ENCODE measurements around the gene OR6F1.
"Not testable (repeated sequence)": the region's sequence is repeated elsewhere in the genome, so short reads cannot be mapped to it uniquely, and the experiment has no call there.

The OR6F1 gene

DNA sequence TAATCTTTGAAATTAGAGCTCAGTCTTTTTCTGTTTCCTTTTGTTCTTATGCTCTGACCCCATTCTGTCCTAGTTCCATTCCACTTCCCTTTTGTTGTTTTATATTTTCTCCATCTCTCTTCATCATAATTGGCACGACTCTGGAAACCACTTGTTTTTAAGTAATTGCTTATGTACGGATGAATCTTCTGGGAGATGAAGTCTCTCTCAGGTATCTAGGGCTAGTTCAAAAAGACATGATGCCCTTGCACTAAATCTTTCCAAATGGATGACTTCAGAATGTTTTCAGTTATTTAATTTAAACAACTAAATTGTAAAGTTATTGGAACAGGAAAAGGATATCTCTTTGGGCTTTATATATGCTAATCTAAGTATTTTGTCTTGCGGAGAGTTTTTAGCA is at the start of gene OR6F1:
OR6F1 (minus strand) TSS at position 101 of the 400 bp plus-strand sequence. CDS start 3,891 bp downstream, outside the sequence.
- TF ChIP-seq CTCF (IDR thresholded peaks at IDR 0.05; ENCODE audit: control insufficient read depth, insufficient read depth, low read depth, low read length, missing control alignments): no peak
- no peak for DNase-seq (ENCODE audit: low read depth)
- no peak within 1 kb of the TSS for H3K4me3 ChIP-seq (ENCODE audit: control insufficient read depth, low read depth, low read length)

DNA sequence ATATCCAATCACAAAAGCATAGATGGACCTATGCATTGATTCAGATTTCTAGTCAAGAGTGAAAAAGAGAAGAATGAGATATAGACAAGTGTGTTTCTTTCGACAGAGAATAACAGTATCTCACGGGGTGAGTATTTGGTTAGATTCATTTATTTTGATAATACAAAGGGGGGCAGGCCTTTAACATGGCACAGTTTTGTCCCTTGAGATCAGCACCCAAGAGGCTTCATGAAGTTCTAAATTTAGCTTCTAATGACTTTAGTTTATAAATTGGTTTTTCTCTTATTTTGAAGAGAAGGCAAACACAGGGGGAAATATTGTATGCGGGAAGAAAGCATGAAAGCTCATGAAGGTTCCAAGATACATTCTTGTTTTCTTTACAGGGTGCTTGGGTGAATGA is 44.0 kb upstream of the OR6F1 start, which contains the start of gene OR1C1:
OR1C1 (minus strand) TSS at position 101 of the 400 bp plus-strand sequence. CDS start 2,150 bp downstream, outside the sequence.
- TF ChIP-seq CTCF (IDR thresholded peaks at IDR 0.05; ENCODE audit: control insufficient read depth, insufficient read depth, low read depth, low read length, missing control alignments): no peak

DNA sequence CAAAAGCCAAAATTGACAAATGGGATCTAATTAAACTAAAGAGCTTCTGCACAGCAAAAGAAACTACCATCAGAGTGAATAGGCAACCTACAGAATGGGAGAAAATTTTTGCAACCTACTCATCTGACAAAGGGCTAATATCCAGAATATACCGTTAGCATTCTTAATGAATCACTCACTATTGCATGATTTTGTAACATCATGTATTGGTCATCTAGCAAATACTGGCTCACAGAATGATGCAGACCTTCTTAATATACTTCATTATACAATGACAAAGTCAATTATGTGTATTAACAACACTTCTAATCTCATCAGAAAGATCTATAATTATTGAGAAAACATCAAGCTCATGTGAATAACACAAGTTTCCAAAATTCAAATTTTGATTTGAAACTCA is 37.9 kb upstream of the OR6F1 start:
- not testable (repeated sequence) for H3K4me3 ChIP-seq (ENCODE audit: control insufficient read depth, low read depth, low read length); DNase-seq (ENCODE audit: low read depth)

More for the DNA sequence above, 44.0 kb upstream of the OR6F1 start, which contains the start of gene OR1C1:
- no peak for DNase-seq (ENCODE audit: low read depth)
- H3K4me3 ChIP-seq (ENCODE audit: control insufficient read depth, low read depth, low read length): no peak within 1 kb of the TSS

DNA sequence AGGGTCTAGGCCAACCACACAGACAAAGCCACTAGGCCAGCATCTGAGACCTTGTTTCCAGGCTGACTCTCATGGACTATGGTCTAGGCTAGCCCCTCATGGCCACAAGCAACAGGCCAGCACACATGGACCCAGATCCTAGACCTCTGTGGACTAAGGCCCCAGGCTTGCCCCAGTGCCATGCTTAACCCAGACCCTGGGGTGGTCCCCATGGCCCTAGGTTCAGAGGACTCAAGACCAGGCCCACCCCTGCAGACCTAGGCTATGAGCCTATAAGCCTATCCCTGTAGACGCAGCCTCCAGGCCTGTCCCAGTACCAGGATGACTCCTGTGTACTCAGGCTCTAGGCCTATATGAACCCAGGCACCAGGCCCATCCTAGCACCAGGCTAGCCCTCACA is 33.4 kb upstream of the OR6F1 start:
- no peak overlapping the region for H3K4me3 ChIP-seq (ENCODE audit: control insufficient read depth, low read depth, low read length)
- no peak for DNase-seq (ENCODE audit: low read depth)
- TF ChIP-seq CTCF (IDR thresholded peaks at IDR 0.05; ENCODE audit: control insufficient read depth, insufficient read depth, low read depth, low read length, missing control alignments): no peak

DNA sequence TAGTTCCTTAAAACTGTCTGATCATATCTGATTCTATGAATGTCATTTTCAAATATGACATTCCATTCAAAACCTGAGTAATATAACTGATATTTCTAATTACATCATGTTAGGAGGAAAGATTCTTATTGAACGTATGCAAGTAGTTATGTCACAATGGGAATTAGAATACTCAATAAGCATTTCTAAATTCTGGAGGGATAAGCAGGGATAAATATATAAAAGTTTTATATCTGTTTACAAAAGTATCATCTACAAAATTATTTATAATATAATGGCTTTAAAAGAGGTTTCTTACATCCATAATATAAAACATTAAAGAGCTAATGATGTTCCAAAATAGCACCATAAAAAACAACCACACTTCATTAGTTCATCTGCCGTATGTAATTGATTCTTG is 31.6 kb upstream of the OR6F1 start, which contains the start of gene OR14A2:
OR14A2 (minus strand) TSS at position 101 of the 400 bp plus-strand sequence.
- no peak for TF ChIP-seq CTCF (IDR thresholded peaks at IDR 0.05; ENCODE audit: control insufficient read depth, insufficient read depth, low read depth, low read length, missing control alignments)
- no peak for DNase-seq (ENCODE audit: low read depth)
- H3K4me3 ChIP-seq (ENCODE audit: control insufficient read depth, low read depth, low read length): no peak within 1 kb of the TSS

GRCh38 chr1:247747616-247748015 is 31.2 kb upstream of the OR6F1 start:
- no peak for TF ChIP-seq CTCF (IDR thresholded peaks at IDR 0.05; ENCODE audit: control insufficient read depth, insufficient read depth, low read depth, low read length, missing control alignments)
- no peak for DNase-seq (ENCODE audit: low read depth)

DNA sequence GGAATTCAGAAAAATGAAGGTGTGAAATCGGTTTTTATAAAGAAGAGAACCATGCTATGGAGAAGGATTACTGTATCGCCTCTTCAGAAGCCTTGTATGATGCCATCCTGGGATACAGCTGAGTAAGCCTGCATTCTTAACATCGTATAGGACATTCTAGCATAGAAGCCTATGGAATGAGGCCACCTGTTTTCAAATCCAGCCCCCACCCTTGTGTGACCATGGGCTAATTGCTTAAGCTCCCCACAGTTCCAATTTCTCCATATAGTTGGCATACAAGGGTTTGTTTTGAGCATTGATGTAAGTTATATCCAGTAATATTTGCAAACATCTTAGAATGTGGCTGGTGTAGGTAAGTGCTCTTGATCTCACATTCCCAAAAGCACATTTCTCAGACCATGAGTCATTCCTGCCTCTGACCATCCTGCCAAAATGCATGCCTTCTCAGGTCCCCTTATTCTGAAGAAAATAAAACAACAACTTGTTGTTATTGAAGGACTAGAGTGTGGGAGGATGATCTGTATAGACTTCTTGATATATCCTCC is 30.0 kb upstream of the OR6F1 start:
- DNase-seq (ENCODE audit: low read depth): no peak
- no peak for TF ChIP-seq CTCF (IDR thresholded peaks at IDR 0.05; ENCODE audit: control insufficient read depth, insufficient read depth, low read depth, low read length, missing control alignments)
- H3K4me3 ChIP-seq (ENCODE audit: control insufficient read depth, low read depth, low read length): no peak overlapping the region

More at GRCh38 chr1:247747616-247748015, 31.2 kb upstream of the OR6F1 start:
- H3K4me3 ChIP-seq (ENCODE audit: control insufficient read depth, low read depth, low read length): no peak overlapping the region

DNA sequence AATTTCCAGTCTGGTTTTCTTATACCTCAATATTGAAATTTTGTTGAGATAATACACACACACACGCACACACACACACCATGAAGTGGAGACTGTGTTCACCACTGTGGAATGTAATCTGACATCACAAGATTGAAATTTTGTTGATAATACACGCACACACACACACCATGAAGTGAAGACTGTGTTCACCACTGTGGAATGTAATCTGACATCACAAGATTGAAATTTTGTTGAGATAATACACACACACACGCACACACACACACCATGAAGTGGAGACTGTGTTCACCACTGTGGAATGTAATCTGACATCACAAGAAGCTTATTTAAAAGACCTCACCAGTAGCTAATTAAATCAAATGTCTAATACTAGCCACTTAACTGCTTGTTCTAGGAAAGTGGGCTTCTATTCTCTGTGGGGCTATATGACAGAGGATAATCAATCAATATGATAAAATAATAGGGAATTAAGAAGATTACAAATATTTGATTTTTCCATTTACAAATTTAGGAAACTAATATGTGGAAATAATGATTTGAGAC is 25.8 kb upstream of the OR6F1 start:
- not testable (repeated sequence) for H3K4me3 ChIP-seq (ENCODE audit: control insufficient read depth, low read depth, low read length)

More for the DNA sequence above, 25.8 kb upstream of the OR6F1 start:
- DNase-seq (ENCODE audit: low read depth): not testable (repeated sequence)

Data from AG09309 (cell line).